Activated CD4-positive, CD25-positive, alpha-beta regulatory T cell treated with anti-CD3 and anti-CD28 coated beads, Interleukin-2, amount 50 U/mL, for 72 hours (primary cell): ENCODE data around the gene RAB6A.
"Not testable (repeated sequence)": the region's sequence is repeated elsewhere in the genome, so short reads cannot be mapped to it uniquely, and the experiment has no call there.

Experiments
- DNase-seq: peaks from one replicate; pipeline ENCODE4 v3.0.0; 2021

The RAB6A gene

GRCh38 chr11:73760679-73761402, at the start of gene RAB6A:
Gene RAB6A (minus strand): TSS chr11:73761074. CDS start chr11:73760635, 439 bp downstream.
- peak; percentile 99 for DNase-seq

- DNase-seq: no peak
Observed at GRCh38 chr11:73810637-73811036, 49.8 kb upstream of the RAB6A start.

- DNase-seq: no peak
Observed at GRCh38 chr11:73808052-73808451, 47.2 kb upstream of the RAB6A start.

- no peak for DNase-seq
Observed at GRCh38 chr11:73804712-73805111, 43.8 kb upstream of the RAB6A start.

GRCh38 chr11:73801136-73801535, 40.3 kb upstream of the RAB6A start:
- DNase-seq: no peak

- no peak for DNase-seq
Observed at GRCh38 chr11:73800276-73800806, 39.5 kb upstream of the RAB6A start.

DNA sequence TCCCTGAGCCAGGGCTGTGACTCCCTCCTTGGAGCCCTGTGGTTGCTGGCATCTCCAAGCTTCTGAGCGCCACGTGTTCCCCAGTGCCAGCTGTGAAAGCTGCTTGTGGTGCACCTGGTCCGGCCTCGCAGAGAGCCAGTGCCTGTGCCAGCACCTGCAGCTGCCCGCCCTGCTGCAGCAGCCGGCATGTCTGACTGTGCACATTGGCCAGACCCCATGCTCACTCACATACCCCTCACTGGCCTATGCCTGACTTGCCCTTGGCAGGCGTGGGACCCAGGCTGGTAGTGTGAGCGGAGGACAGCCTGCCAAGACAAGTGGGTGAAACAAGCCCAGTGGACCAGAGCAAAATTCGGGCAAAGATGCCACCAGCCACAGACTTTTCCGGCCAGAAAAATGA, 36.6 kb upstream of the RAB6A start:
- no peak for DNase-seq

DNA sequence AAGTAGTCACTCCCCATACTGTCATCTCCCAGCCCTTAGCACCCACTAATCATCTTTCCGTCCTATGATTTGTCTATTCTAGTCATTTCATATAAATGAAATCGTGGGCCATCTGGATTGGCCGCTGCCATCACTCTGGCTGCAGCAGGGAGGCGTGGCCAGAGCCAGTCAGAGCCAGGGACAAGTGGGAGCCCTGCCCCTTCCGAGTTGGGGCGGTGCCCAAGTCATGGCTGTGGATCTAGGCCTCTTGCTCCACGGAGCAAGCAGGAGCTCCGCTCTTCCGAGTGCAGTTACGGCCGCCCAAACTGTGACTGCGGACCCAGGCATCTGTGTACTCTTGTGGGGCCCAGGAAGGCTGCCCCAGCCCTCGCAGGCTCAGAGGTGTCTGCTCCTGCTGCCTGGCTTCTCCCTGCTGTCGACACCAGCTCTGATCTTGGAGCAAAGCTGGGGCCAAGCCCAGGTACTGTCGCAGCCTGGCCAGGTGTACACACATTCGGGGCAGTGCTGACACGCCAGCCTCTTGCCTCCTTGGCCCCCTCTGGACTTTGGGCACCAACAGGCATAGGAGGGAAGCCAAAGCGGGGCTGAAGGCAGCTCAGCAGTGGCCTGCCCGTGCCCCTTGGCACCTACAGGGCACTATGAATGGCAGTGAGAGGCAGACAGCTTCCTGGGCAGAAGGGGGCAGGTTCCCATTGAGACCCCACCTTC, 35.2 kb upstream of the RAB6A start:
- DNase-seq: no peak

GRCh38 chr11:73792584-73792983, 31.7 kb upstream of the RAB6A start:
- DNase-seq: no peak

DNA sequence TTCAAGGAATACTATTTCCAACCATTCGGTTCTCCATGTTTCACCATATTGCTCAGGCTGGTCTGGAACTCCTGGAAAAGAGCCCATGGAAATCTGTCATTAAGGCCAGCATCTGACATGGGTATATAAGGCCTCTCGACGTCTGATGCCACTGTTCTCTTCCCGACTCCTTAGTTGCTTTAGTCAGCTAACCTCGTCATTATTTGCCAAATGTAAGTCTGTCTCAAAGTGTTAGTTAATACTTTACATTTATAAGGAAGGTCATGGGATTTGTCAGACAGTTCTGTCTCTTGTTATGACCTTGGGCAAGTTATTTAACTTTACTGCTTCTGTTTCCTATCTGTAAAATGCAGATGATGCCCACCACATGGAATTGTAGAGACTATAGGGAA, 28.4 kb upstream of the RAB6A start:
- no peak for DNase-seq

- DNase-seq: peak; percentile 85
Observed at GRCh38 chr11:73787643-73788558, 27.0 kb upstream of the RAB6A start, which contains the start of gene MRPL48. Gene MRPL48 (plus strand): TSS chr11:73787874. CDS start chr11:73787972, 98 bp downstream.

GRCh38 chr11:73787051-73787642, 26.3 kb upstream of the RAB6A start:
- no peak for DNase-seq

GRCh38 chr11:73785467-73785866, 24.6 kb upstream of the RAB6A start:
- DNase-seq: not testable (repeated sequence)

- no peak for DNase-seq
Observed at GRCh38 chr11:73784734-73785133, 23.9 kb upstream of the RAB6A start.

DNA sequence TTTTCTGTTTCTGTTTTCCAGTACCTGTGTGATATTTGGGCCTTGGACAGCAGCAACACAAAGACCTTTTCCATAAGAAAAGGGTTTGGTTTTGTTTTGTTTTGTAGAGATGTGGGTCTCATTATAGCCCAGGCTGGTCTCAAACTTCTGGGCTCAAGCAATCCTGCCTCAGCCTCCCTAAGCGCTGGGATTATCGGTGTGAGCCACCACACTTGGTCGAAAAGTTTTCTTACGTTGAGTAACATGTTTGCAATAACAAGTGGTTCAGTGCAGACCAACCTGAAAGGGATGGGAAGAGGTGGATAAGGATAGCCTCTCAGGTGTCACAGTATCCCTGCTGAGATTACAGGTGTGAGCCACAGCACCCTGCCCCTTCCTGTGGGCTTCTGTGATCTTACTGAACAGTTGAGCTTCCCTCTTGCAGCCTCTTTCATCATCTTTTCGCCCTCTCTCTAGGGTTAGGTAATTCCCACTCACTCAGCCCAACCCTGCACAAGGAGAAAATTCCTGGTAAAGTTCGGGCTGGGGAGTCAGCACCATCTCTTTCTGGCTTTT, 23.3 kb upstream of the RAB6A start:
- DNase-seq: no peak

DNA sequence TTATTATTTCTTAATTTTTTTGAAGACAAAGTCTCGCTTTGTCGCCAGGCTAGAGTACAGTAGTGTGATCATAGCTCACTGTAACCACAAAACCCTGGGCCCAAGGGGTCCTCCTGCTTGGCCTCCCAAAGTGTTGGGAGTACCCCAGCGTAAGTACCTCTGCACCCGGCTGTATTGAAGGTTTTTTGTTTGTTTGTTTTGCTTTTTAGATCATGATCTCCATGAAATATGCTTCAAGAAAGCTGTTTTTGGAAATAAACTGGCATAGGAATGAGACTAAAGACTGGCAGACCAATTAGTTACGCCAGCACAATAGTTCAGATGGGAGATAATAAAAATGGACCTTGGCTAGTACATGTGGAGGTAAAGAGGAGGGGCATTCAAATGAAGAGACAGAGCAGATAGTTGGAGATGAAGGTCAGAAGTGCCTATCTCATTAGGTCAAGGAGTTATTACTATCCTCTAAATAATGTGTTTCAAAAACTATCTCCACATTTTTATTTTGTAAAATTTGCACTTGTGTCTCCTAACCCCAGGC, 22.7 kb upstream of the RAB6A start:
- no peak for DNase-seq

DNA sequence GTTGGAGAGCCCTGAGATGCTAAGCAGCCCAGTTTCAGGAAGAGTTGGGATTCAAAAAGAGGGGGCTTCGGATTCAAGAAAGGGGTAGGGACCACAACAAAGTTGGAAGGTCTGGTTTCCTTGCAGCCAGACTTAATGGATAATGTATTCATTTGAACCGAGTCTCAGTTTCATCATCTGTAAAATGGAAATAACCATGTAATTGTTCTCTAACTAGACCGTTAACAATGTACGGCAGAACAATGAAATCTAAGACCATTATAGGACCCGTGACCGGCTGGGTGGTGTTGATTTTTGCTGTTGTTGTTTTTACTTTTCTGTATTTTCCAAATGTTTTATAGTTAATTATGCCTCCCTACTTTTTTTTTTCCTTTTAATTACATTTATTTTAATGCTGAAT, 20.4 kb upstream of the RAB6A start:
- DNase-seq: no peak

GRCh38 chr11:73779084-73779902, 18.4 kb upstream of the RAB6A start:
- peak; percentile 98 for DNase-seq

DNA sequence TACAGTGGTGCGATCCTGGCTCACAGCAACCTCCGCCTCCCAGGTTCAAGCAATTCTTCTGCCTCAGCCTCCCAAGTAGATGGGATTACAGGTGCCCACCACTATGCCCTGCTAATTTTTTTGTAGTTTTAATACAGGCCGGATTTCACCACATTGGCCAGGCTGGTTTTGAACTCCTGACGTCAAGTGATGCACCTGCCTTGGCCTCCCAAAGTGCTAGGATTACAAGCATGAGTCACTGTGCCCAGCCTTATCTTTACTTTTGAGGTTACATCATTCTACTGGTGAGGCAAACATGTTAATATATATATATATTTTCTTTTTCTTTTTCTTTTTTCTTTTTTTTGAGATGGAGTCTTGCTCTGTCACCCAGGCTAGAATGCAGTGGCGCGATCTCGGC, 9.9 kb upstream of the RAB6A start:
- DNase-seq: not testable (repeated sequence)

DNA sequence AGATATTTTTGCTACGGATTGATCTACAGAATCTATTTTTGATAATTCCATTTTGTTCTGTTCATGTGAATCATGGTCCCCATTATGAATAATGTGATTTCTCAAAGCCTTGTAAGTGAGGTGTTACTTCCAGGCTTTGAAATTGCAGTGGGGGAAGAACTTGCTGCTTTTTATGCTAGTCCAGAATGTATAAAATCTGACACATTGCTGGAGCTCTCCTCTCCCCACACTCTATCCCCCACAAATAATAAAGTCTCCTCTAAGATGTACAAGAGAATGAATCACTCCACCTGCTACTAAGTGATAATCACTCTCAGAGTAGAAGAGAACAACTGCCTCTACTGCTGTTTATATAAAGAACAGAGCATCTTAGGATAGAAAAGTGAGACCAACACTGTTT, 5.9 kb upstream of the RAB6A start:
- no peak for DNase-seq

GRCh38 chr11:73762732-73763131, 1.9 kb upstream of the RAB6A start:
- DNase-seq: no peak
